HG03108 (cell line): Measurements from ENCODE around the gene LRRC61.

Experiments used
- ATAC-seq: cut with Tn5 transposase; IDR thresholded peaks from one replicate; pipeline ENCODE4 v1.9.1; 2021; ENCODE audit warnings: moderate library complexity; ENCODE audit not compliant: unreplicated experiment

LRRC61 gene

GRCh38 chr7:150329331-150330120 lies 6.4 kb downstream of the LRRC61 start:
- ATAC-seq: no peak

DNA sequence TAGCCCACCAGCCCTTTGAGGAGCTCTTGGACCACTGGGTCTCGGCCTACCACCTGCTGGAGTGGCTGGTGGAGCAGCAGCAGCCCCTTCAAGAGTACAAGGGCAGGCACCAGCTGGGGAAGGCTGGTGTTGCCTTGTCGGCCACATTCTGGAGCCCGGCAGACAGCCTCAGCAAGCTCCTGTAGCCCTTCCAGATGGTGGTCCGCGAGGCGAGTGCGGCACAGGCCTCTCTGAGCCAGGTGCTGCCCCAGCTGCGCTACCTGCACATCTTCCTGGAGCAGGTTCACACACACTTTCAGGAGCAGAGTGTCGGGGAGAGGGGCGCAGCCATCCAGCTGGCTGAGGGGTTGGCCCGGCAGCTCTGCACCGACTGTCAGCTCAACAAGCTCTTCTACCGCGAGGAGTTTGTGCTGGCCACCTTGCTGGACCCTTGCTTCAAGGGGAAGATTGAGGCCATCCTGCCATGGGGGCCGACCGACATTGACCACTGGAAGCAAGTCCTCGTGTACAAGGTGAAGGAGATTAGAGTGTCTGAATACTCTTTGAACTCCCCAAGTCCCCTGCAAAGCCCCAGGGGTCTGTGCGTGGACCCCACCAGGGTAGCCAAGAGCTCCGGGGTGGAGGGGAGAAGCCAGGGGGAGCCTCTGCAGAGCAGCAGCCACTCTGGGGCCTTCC lies 7.2 kb downstream of the LRRC61 start:
- no peak for ATAC-seq

DNA sequence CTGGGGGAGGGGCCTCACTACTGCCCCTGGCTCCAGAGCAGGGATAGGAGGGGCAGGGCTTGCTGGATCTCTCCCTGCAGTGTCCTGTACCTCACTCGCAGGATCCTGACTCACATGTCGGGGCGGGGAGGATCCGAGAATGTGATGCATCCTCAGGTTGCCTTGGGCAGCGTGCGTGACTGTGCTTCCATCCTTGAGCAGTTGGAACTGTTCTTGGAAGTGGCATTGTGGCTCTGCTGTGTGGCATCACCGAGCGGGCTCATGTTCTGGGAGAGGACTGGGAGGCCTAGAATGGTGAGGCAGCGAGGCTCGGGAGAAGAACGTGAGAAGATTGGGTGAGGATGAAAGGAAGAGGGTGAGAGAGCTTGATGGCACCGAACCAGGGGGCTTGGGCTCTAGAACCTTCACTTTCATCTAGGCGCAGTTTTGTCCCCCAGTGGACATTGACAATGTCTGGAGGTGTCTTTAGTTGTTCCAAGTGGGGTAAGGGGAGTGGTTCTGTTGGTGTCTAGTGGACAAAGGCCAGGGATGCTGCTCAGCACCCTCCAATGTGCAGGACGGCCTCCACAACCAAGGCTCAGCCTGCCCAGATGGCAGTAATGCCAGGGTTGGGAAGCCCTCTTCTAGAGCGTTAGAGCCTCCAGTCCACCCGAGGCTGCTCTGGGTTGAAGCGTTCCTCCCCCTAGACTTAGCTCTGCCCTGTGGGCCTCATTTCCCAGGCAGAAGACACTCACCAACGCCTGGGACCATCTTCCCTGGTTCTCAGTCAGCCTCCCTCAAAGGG lies 9.9 kb downstream of the LRRC61 start:
- ATAC-seq: no peak

GRCh38 chr7:150333659-150334058 lies 10.5 kb downstream of the LRRC61 start:
- no peak for ATAC-seq

DNA sequence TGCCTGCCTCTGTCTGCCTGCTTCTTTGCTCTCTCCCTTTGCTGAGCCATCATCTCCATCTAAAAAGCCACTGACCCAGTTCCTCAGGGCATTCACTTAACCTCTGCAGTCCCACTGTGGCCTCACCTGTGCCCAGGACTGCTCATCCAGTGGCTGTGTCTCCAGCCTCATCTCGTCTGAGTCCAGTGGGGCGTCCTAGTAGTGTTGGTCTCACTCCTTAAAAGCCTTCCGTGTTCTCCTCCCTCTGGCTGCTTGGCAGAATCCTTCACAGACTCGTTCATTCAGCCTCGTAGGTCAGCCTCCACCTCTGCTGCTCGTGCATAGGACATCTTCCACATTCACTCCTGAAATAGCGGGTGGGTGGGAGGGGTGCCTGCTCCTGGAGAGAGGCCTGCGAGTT lies 11.0 kb downstream of the LRRC61 start:
- ATAC-seq: no peak

- no peak for ATAC-seq
Measured at GRCh38 chr7:150335108-150335773, 12.1 kb downstream of the LRRC61 start.

DNA sequence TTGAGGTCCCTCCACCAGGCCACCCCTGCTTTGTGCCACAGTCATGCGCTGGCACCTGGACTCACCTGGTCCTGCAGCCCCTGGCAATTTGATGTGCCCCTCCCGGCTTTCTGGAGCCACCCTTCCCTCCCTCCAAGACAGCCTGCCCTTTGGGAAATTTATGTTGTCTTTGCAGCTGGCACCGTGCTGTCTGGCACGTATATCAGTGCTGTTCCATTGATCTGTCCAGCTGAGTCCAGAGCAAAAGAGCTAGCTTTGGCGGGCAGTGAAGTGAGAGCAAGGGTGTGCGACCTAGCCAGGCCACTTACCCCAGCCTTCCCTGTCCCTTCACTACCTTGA lies 12.6 kb downstream of the LRRC61 start:
- no peak for ATAC-seq

- no peak for ATAC-seq
Measured at GRCh38 chr7:150336746-150337145, 13.6 kb downstream of the LRRC61 start.

- no peak for ATAC-seq
Measured at GRCh38 chr7:150337179-150337578, 14.0 kb downstream of the LRRC61 start.

DNA sequence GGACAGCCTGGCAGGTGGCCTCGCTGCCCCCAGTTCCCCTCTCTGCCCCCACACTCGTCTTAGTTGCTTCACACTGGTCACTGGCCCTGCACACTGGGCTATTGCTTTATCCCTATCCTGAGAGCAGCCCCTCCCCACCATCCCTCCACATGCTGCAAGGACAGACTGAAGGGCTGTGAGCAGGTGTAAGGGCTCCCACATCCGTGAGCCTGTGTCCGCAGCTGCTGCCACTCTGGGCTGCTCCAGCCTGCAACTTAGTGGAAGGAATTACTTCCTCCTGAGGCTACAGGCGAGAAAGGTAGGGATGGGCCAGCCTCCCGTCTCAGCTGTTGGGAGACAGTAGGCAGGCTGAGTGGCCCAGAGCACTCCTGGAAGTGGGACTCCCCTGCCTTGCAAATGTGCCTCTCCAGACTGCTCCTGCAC lies 14.5 kb downstream of the LRRC61 start:
- ATAC-seq: no peak

GRCh38 chr7:150338166-150338829 lies 15.1 kb downstream of the LRRC61 start:
- no peak for ATAC-seq

DNA sequence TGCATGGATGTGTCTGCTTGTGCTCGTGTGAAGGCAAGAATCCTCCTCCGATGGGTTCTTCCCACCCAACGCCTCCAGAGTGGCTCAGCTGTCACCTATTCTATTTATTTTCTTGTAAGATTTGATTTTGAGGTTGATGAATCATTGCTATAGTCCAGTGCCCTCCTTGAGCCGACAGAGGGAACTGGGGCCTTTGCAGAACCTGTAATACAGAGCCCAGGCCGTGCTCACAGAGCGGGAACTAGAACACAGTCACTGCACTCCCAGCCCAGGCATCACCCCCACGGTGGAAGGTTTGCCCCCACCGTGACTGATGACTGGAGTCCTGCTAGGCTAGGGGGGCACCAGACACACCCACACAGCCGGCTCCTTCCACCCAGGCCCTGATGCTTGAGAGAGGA lies 16.3 kb downstream of the LRRC61 start:
- no peak for ATAC-seq

DNA sequence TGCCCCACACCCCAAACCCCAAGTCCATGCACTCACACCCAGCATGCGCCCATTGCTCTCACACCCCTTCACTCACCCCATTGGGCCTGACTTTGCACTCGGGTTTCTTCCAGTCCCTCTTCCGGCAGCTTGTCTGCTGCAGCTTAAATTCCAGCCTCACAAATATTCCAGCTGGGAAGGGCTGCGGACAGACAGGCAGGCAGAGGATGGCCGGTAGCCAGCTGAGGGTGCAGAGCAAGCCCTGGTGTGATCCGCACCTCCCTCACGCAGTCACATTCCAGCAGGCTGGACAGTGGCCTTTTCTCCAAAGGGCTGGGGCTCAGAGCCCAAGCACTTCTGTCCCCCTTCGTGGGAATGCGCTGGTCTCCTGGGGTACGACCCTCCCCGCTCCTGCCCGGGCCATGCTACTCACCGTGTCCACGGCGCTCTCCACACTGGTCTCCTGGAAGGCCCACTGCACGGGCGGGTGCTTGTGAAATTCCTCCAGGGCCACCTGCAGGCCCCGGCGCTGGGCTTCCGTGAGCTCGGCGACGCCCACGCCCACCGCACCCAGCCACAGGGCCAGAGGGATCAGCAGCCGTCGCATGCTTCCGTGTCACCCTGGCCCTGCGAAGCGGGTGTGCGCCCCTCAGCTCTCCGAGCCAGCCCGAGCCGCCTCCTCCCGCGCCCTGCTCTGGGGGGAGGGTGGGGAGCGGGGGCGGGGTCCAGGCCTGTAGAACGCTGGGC lies 17.0 kb downstream of the LRRC61 start:
- no peak for ATAC-seq

GRCh38 chr7:150340875-150341262 lies 17.7 kb downstream of the LRRC61 start:
- ATAC-seq: no peak

GRCh38 chr7:150341263-150342120 lies 18.3 kb downstream of the LRRC61 start, which contains the start of gene RARRES2:
Gene RARRES2 (minus strand): TSS chr7:150341629. CDS start chr7:150340609, 1,020 bp downstream.
- no peak for ATAC-seq

- no peak for ATAC-seq
Measured at GRCh38 chr7:150342121-150342408, 18.9 kb downstream of the LRRC61 start.

- no peak for ATAC-seq
Measured at GRCh38 chr7:150343225-150343624, 20.1 kb downstream of the LRRC61 start.

GRCh38 chr7:150344299-150344698 lies 21.1 kb downstream of the LRRC61 start:
- ATAC-seq: no peak

DNA sequence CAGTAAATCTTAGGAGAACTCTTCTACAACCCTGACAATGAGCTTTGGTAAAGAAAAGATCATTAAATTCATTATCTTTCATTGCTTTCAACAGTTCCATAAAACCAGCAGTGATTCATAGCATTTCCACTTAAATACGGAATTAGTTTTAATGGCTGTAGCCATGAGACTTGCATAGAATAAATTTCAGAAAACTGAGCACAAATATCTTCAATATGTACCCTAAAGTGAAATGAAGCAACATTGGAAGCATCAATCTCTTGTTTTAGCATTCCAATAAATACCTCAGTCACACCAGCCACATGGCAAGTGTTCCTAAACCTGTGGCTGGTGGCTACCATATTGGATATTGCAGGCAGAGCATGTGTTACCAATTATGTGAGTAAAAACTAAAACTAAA lies 21.9 kb downstream of the LRRC61 start:
- ATAC-seq: no peak
